Epithelial cell of esophagus (primary cell): ENCODE measurements around the gene FBXW5.

Experiments used
- DNase-seq: peaks from one replicate; pipeline ENCODE4 v3.0.0; 2010; ENCODE audit warnings: low read depth
- H3K4me3 ChIP-seq: 2 replicates; pipeline ENCODE4 v1.5.1; 2011; ENCODE audit warnings: mild to moderate bottlenecking, low read length, control low read depth
- TF ChIP-seq, protein P1 (sequence below): IDR thresholded peaks from 2 replicates; pipeline ENCODE4 v1.5.1; 2011; ENCODE audit warnings: low read depth, mild to moderate bottlenecking, low read length, control low read depth, inconsistent platforms; ENCODE audit not compliant: insufficient read depth; ENCODE audit errors: missing control alignments

The FBXW5 gene

DNA sequence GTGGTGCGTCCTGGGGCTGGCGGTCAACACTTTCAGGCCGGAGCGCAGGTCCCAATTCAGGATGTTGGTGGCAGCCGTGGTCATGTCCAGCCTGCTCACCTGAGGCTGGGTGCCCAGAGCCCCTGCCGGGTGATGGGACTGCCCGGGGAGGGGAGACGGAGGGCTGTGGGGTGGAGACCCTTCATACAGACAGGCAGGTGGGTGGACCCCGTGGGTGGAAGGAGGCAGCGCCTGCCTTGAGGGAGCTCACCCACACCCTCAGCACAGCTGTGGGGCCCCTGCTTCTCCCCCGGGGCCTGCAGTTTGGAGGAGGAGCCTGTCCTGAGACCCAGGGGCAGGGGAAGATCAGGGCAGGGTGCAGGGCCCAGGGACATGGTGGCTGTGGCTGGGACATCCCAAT lies 25.8 kb upstream of the FBXW5 start:
- TF ChIP-seq, protein P1, sequence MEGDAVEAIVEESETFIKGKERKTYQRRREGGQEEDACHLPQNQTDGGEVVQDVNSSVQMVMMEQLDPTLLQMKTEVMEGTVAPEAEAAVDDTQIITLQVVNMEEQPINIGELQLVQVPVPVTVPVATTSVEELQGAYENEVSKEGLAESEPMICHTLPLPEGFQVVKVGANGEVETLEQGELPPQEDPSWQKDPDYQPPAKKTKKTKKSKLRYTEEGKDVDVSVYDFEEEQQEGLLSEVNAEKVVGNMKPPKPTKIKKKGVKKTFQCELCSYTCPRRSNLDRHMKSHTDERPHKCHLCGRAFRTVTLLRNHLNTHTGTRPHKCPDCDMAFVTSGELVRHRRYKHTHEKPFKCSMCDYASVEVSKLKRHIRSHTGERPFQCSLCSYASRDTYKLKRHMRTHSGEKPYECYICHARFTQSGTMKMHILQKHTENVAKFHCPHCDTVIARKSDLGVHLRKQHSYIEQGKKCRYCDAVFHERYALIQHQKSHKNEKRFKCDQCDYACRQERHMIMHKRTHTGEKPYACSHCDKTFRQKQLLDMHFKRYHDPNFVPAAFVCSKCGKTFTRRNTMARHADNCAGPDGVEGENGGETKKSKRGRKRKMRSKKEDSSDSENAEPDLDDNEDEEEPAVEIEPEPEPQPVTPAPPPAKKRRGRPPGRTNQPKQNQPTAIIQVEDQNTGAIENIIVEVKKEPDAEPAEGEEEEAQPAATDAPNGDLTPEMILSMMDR: no peak
- DNase-seq: no peak
- H3K4me3 ChIP-seq: no peak overlapping the region

DNA sequence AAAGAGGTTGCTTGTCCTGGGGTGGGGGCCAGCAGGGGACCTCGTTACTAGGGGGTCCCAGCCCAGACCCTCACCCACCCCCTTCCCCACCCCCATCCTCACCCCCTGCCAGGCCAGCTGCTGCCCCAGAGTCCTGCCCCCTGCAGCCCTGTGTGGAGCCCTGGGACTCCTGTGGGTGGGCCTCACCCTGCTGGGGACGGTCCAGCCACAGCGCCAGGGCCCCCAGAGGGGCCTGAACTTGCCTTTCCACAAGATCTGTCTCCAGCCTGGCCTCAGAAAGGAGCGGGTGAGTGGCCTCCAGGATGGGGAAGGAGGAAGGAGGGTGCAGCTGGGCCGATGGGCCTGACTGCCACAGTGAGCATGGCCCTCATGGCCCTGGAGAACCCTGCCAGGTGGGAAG lies 25.2 kb upstream of the FBXW5 start:
- DNase-seq: no peak
- H3K4me3 ChIP-seq: no peak overlapping the region
- TF ChIP-seq, protein P1: no peak

DNA sequence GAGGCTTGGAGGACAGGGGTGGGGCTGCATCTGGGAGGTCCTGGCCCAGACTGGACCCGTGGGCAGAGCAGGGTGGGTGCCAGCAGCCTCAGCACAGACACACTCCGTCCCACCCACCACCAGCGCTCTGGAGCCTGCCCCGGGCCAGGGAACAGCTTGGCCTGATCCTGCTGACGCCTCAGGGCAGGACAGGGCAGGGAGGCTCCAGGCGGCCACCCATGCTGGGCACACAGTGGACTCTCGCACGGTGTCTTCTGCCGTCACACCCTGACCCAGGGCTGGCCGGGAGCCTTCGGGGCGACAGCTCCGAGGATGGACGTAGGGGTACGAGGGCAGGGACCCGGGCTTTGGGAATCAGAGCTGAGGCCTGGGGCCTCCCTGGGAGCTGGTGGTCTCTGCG lies 24.6 kb upstream of the FBXW5 start:
- no peak for DNase-seq
- TF ChIP-seq, protein P1: no peak
- H3K4me3 ChIP-seq: no peak overlapping the region

DNA sequence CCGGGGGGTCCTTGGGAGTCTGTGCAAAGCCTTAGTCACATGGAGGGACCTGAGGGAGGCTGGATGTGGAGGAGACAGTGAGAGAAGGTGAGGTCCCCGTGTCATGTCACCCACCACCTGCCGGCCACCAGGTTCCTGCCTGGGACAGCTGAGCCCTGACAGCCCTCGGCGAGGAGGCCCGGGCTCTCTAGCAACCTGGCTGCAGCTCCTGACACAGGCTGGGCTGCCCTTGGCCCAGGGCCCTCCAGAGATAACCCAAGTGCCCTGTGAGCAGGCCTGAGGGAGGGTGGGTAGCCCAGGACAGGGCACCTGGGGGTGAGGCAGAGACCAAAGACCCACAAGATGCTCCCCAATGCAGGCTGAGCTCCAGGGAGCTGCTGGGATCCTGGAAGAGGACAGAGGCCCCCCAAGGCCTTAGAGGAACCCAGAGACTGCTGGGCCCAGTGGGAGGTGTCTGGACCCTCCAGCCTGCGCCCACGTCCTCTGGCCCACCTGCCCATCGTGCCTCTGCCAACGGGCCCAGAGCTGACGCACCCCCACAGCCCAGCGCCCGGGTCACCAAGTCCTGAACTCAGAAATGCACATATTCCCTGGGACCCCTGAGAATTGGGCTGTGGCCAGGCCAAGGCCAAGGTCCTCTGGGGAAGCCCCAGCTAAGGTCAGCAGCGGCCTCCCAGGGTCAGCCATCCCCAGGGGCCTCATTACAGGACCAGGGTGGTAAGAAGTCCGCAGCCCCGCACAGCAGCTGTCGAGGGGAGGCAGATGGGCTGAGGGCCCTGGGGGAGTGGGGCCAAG lies 24.0 kb upstream of the FBXW5 start:
- TF ChIP-seq, protein P1: no peak
- no peak for DNase-seq
- H3K4me3 ChIP-seq: no peak overlapping the region

DNA sequence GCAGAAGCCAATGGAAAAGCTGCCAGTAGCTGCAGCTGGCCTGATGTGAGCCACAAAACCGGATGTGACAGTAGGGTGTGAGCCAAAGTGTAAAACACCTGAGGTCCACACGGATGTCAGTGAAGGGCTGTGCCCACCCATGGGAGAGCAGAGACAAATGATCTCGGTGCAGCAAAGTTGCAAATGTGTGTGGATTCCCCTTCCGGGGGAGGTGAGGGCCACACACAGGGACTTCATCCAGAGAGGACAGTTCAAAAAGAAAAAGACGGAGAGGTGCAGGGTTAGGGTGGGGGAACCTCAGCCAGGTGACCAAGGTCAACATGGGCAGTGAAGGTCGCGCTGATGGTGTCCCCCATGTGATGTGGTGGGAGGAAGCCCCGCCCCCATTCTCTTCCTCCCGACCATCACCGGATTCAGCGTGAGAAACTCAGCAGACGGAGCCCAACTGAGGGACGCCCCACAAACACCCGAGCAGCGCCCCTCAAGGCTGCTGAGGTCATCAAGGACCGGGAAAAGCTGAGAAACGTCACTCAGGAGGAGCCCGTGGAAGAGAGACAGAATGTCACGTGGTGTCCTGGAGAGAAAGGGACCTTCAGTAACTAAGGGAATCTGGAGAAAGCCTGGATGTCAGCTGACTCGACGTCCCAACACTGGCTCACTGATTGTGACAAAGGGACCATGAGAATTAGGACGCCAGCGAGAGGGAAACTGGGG lies 21.4 kb upstream of the FBXW5 start:
- DNase-seq: no peak
- no peak overlapping the region for H3K4me3 ChIP-seq
- TF ChIP-seq, protein P1: no peak

DNA sequence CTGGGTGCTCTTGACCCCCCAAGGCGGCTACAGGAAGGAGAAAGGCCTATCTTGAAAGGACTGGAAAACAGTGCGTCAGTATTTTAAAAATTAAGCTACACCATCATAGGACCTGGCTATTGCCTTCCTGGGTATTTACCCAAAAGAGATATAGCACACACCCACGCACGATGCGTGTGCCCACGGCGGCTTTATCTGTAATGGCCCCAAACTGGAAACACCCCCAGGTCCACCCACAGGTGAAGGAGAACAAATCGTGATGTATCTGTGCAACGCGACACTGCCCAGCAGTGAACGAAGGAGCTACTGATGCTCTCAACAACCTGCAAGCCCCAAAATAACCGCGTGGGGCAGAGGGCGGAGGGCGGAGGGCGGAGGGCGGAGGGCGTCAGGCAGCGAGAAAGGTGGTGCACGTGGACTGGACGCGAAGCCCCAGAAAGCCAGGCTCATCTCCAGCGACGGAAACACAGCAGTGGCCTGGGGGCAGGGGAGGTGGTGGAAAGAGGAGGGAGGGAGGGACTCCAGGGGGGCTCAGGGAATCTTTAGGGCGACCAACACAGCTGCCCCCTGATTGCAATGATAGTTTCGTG lies 20.4 kb upstream of the FBXW5 start:
- no peak for DNase-seq
- H3K4me3 ChIP-seq: no peak overlapping the region
- TF ChIP-seq, protein P1: no peak
